Hematopoietic multipotent progenitor cell treated with erythropoietin and hydrocortisone succinate and interleukin-3 and kit ligand, for 4 days (in vitro differentiated cells): ENCODE data around the gene CD36.
A peak's percentile ranks its signal among the peaks of the same experiment; 100 is the strongest.
"Not testable (repeated sequence)": the region's sequence is repeated elsewhere in the genome, so short reads cannot be mapped to it uniquely, and the experiment has no call there.

Source experiments
- DNase-seq: peaks from one replicate; pipeline ENCODE4 v3.0.0-alpha.2; 2015

CD36 gene

DNA sequence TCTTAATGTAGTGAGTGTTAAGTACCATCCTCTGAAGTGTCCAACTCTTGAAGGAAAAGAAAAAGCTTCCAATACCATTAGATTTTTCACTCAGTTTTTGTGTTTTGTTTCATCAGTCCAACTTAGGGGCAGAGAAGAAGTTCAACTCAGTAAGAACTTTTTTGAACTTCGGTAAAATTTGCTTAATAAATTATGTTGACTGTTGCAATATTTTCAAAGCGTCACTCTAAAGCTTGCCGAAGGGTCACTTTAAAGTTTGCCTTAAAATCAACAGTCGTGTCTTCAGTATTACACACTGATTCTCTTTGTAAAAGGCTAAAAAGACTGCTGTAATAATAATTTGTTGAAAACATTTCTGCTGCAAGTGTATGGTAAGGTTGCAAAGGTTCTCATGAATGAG is 17.6 kb downstream of the CD36 start:
- no peak for DNase-seq

DNA sequence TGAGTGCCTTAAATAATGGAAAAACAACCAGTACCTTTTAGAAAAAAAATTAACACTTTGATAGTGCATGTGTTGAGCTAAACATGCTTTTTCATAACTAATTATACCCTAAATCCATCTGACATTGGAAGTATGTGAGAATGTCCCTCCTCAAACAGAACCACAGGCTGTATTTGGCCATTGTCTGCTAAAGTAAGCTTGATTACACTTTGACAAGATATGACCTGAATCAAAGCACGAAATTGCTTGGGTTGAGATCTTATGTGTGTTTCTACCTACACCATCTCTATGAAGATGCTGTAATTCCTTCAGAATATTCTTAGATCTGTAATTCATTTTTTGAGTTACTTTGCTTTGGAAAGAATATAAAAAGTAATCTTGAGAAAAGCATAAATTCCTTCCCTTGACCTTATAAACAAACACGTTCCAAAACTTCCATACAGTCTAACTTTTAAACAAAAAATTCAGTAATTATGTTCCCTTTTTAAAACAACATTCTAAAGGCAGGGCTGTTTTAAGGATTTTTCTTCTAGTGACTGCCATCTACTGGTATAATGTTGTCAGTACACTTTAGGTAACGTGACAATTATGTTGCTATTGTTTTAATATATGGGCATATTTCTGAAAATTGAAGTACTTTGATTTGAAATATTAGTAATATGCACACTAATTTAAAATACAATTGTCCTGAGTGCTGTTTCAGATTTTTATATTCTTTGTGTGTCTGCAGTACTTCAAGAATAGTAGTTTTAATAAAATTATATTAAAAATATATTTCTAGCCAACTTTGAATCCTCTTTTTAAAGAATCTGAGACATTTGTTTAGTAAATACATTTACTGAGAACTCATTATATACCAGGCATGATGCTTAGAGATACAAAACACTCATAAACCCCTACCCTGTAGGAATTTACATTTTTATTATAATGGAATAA is 20.9 kb downstream of the CD36 start:
- peak; percentile 79 for DNase-seq

DNA sequence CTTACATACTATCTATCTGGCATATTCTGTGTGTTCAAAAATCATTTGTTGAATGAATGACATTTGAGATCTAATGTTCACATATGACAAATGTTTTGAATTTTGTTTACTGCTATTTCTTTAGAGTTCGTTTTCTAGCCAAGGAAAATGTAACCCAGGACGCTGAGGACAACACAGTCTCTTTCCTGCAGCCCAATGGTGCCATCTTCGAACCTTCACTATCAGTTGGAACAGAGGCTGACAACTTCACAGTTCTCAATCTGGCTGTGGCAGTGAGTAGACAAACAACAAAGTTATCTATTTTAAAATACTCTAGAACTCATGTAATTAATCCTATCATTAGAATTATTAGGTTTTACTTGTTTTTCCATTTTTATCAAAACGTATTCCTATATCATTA is 22.5 kb downstream of the CD36 start:
- DNase-seq, result no peak

DNA sequence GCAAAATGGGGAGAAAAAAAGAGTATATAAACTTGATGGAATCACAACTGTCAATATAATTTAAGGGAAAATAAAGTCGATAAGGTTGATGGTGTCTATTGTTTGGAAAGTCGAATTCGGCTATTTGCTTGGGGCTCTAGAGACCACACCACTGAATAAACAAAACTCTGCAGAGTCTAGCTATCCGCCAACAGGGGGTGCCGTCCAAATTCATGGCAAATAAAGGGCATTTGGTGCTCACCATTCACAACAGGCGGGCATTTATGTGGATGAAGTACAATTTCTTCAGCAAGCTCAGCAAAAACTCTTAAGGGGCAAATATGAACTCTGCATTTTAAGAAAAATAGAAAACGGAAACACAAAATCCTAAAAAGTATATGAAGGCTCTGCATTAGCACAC is 23.3 kb downstream of the CD36 start:
- peak; percentile 46 for DNase-seq

DNA sequence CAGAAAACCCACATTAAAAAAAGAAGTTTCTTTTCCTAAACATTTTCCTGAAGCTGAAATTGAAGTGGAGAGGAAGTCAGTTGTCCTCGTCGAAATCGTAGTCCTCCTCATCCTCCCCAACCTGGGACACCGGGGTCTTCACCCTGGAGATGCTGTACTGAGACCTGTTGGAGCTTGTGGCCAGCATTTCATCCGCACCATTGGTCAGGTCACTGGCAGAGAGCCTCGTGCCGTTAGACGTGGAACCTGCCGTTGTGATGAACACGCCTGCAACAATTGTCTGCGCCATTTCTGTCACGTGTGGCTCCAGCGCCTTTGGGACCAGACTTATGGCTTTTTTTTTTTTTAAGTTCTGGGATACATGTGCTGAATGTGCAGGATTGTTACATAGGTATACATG is 23.8 kb downstream of the CD36 start:
- DNase-seq, result no peak

DNA sequence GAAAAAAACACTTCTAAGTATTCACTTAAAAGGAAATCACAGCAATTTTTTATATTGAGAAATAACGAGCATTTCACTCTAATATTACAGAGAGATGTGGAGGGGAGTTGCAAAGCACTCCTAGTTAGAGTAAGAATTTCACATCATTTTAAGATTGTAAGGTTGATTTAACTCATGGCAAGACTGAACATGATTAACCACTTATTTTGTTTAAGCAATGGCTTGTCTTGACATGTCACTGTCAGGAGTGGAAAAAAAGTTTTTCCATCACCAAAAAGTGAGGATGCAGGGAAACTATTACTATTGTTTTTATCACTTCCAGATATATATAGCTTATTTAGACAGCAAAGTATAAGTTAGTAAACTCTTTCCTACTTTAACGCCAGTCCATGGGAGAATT is 27.1 kb downstream of the CD36 start:
- no peak for DNase-seq

DNA sequence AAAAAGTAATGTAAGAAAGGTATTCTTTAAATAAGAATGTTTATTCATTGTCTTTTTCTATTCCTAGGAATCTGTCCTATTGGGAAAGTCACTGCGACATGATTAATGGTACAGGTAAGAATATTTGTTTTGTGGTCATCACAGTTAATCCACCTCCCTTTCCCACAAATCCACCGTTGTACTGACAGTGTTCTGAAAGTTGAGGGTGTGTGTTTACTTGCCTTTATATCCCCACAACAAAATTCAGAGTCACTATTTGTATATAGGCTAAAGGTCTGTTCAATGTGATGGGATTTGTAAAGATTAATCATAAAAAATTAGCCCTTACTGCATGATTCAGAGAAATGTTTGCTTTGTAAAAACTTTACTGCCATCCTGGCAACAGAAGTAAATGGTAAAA is 27.9 kb downstream of the CD36 start:
- DNase-seq, result no peak

DNA sequence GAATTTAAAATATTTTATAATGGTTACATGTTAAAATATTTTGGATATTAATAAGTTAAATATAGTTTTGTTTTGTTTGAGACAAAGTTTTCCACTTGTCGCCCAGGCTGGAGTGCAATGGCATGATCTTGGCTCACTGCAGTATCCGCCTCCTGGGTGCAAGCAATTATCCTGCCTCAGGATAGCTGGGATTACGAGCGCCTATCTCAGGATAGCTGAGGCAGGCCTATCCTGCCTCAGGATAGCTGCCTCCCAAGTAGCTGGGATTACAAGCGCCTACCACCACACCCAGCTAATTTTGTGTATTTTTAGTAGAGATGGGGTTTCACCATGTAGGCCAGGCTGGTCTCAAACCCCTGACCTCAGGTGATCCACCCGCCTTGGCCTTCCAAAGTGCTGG is 30.9 kb downstream of the CD36 start:
- DNase-seq, result not testable (repeated sequence)

DNA sequence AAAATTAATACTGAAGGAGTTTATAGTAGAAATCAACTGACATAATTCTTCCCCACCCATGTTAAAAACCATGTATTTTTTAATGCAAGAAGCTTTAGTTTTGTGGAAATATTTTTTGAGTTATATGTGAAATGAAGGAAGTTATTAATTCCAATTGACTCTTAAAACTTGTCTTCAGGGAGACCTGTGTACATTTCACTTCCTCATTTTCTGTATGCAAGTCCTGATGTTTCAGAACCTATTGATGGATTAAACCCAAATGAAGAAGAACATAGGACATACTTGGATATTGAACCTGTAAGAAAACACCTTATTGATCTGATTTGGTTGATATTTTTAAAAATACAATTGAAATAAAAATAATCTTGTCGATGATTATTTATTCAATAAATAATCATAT is 33.3 kb downstream of the CD36 start:
- DNase-seq, result no peak

DNA sequence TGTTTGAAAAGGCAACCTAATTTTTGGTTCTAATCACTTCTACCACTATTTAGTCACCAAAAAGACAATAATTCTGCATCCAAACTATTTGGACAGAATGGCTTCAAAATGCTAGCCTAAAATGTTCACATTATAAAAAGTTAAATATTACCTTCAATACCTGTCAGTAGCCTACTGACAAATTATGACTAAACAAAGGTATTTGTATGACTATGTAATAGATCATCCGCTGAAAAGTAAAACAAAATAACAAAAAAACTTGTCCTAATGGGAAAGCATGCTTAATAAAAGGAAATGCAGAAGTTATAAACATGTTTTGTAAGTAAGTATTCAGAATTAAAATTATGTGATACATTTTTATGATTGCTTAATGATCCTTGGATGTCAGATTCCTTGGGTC is 36.6 kb downstream of the CD36 start:
- DNase-seq, result no peak

DNA sequence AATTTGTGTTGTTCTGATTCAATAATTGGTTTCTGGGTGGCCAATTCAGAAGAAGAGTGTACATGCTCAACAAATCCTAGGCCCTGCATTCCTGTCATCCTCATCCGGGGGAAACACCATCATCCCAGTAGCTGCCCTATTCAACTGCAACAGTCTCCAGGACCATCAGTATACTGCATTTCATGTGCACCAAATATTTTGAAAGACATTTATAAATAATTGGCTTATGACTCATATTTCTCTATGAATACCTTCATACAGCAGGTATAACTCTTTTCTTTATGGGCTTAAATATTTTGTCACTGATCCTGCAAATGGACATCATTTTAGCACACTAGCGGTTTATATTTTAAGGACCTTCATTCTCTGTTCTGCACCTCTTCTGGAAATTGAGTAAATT is 38.0 kb downstream of the CD36 start:
- no peak for DNase-seq

DNA sequence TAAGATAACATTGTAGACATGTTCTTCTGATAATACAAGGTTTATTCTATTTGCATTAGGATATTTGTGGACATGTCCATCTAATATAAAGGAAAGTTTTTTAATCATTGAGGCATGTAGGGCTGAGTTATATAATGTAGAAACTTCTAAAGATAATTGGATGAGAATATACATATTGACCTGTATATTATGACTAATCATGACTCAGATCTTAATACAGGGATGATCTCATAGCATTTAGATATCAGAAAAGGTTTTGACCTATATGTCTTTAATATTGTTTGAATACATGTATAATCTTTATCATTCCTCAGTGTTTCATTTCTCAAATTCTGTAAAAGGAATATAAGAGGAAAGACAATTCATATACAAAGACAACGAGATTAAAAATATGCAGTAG is 39.2 kb downstream of the CD36 start:
- DNase-seq, result no peak

DNA sequence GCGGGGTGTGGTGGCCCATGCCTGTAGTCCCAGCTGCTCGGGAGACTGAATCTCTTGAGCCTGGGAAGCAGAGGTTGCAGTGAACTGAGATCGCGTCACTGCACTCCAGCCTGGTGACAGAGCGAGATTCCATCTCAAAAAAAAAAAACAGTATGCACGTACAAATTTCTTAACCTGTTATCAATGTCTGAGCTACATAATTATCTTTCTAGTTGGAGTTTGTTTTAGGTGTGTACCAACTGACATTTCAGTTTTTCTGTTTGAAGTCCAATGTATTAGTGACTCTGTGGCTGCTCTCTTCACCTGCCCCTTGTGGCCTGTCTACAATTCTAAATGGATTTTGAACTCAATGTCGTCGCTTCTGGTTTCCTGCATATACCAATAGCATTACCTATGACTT is 40.3 kb downstream of the CD36 start:
- peak; percentile 21 for DNase-seq

DNA sequence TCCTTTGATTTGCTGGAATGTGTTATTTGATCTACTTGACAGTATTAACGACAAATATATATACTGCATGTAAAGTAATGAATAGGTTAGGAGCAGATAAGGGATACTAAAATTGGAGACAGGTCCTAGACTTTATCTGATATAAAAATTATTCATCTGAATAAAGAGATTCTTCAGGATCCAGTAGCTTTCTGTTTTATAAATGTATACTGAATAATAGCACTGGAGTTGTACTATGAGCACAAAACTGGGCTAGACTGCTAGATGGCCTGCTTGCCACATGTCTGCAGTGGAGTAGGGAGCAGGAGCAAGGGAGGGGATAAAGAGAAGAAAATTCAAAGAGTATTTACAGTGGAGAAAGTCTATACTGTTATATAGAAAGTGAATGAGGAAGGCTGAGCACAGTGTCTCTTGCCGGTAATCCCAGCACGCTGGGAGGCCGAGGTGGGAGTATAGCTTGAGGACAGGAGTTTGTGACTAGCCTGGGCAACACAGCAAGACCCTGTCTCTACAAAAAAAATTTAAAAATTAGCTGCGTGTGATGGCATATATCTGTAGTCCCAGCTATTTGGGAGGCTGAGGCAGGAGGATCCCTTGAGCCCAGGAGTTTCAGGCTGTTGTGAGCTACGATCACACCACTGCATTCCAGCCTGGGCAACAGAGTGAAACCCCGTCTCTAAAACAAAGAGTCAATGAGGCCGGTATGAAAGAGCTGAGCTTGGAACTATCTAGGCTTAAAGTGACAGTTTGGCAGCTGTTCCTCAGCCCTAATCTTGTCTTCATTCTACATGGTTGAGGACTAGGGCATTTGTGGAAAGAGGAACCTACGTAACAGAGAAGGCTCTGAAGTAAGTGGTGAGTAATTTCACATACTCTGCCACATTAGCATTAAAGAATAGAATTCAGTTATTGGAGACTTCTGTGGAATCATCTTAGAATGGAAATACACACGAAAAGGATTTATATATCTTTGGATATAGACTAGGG is 41.8 kb downstream of the CD36 start:
- peak; percentile 84 for DNase-seq

DNA sequence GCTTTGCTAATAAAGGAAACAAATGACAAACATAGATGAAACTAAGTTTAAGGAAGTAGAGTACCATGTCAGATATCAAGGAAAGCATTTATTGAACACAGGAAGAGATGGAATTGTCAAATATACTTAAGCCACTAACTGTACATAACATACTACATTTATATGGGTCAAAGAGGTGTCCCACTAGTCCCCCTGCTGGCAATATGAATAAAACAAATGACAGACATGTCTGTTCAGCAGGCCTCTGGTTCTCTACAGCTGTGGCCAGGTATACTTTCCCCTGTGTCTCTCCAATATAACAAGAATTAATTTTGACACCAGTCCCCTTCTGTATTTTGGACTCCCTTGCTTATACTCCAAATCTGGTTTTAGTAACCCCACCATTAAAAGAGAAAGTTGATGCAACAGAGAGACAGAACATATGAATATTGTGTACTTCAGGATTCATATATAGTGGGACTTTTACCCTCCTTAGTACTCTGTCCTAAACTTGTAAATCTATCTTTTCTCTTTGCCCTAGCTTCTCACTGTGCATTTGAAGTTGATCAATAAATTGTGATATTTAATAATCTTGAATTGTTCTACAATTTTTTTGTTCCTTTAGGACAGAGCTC is 42.9 kb downstream of the CD36 start:
- peak; percentile 81 for DNase-seq

DNA sequence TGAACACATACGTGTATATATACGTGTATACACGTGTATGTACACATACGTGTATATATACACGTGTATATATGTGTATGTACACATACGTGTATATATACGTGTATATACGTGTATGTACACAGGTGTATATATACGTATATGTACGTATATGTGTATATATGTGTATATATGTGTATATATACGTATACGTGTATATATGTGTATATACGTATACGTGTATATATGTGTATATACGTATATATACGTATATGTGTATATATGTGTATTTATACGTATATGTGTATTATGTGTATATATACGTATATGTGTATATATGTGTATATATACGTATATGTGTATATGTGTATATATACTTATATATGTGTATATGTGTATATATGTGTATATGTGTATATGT is 44.3 kb downstream of the CD36 start:
- no peak for DNase-seq

DNA sequence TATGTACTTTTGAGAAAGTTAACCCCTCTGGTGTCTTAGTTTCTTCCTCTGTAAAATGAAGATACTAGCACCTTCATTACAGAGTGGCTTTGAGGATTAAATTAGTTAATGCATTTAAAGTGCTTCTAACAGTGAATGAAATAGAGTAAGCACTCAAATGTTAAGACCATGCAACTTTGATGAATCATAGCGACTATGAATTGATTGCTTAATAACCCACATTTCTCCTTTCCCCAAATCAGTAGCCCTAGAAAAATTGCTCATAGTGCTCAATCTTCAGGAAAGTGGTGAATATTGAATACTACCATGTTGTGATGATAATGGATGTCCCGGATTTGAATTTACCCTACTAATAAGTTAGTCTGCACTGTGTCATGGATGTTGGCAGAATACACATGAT is 48.1 kb downstream of the CD36 start:
- no peak for DNase-seq

DNA sequence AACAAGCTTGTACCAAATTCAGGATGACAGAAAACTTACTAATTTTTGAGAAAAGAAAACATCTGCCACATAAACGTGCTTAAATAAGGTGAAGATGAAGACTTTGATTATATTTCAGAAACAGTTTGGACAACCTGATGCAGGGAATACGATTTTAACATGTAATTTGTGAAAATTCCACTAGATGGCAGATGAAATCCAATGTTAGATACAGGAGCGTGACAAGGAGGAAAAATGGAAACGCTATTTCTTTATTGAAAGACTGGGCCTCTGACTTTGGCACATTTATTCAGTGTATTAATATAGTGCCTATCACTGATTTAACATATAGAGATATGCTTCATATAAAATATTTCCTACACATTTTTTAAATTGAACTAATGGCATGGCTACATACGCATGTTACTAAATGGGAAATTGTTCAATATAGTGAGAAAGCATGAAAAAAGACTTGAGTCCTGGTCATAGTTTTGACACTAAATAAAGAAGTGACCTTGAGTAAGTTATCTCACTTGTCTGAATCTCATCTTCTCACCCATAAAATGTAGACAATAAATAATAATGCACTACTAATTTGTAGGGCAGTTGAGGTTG is 60.7 kb downstream of the CD36 start:
- DNase-seq, result peak; percentile 82

DNA sequence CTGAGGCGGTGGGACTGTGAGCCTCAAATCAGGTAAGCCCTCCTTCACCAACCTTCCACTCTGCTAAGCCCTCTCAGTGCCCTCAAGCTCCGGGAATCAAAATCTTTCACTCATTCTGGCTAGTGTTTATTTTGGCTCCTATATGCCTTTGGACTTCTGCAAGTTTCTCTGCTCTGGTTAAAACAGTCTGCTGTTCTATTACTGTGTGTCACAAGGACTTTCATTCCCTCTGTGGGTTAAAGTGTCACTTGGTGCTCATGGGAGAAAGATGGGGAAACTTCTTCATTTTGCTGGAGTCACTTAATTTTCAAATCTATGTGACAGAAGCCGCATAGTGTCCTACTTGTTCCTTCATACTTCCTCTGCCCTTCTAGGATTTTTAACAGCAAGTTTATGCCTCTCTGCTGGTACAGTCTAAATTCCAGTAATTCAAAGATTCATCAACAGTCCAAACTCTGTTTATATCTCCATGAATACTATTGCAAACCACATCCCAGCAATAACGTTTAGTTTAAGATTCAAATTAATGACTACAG is 61.3 kb downstream of the CD36 start:
- DNase-seq, result no peak

DNA sequence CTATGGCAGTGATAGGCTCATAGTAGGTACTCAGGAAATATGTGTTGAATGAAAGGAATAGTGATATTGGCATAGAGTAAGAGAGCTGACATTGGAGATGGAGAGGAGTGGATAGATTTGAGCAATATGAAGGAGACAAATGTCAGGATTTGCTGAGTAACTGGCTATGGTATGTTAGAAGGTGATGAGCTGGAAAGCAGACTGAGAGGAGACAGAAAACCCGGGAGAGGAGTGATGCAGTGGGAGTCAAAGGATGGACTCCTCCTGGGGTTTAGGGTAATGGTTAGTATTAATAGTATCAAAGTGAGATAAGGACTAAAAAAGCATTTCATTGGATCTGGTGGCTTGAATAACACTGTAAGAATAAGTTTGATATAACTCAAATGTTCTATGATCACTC is 64.8 kb downstream of the CD36 start:
- no peak for DNase-seq

DNA sequence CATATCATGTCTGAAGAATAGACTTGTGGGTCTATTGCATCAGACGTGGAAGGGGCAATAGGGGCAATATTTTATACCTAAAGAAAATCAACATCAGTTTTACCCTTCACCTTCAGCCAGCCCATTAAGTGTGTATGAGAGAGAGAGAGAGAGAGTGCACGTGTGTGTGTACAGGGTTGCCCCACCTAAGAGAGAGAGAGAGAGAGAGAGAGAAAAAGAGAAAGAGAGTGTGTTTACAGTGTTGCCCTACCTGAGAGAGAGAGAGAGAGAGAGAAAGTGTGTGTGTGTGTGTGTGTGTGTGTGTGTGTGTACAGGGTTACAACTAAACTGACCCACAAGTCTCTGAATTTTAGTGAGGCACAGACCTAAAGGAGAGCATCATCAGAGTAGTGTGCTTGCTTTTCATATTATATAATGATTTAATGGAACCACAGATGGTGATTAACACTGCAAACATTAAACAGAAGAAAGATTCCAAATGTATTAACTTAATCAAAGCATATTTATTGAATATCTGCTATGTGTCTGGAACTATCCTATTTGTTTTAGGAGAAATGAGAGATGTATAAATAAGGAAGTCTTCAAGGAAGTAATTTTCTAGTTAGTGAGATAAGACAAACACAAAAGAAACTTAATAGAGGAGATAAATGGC is 66.8 kb downstream of the CD36 start:
- no peak for DNase-seq

DNA sequence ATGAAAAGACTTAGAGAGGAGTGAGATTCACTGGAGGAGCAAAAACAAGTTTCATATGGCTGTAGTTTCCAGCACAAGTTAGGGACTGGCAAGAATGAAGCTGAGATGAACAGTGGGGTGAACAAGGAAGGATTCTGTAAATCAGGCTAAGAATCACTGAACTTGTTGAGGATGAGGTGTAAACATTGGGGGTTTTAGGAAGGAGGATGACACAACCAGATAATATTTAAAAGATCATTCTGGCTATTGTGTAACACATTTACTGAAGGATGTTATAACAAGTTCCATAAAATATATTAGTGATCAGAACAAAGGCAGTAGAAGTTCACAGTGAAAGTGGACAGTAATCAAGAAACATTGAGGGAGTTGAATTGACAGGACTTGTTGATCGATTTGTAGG is 68.9 kb downstream of the CD36 start:
- DNase-seq, result no peak
